ENCODE results near the gene PGLYRP2.

PGLYRP2 gene

GRCh38 chr19:15453906-15454860 is 25.1 kb downstream of the PGLYRP2 start:
- no peak for DNase-seq

- DNase-seq, result no peak
Measured at GRCh38 chr19:15453091-15453578, 26.2 kb downstream of the PGLYRP2 start.

DNA sequence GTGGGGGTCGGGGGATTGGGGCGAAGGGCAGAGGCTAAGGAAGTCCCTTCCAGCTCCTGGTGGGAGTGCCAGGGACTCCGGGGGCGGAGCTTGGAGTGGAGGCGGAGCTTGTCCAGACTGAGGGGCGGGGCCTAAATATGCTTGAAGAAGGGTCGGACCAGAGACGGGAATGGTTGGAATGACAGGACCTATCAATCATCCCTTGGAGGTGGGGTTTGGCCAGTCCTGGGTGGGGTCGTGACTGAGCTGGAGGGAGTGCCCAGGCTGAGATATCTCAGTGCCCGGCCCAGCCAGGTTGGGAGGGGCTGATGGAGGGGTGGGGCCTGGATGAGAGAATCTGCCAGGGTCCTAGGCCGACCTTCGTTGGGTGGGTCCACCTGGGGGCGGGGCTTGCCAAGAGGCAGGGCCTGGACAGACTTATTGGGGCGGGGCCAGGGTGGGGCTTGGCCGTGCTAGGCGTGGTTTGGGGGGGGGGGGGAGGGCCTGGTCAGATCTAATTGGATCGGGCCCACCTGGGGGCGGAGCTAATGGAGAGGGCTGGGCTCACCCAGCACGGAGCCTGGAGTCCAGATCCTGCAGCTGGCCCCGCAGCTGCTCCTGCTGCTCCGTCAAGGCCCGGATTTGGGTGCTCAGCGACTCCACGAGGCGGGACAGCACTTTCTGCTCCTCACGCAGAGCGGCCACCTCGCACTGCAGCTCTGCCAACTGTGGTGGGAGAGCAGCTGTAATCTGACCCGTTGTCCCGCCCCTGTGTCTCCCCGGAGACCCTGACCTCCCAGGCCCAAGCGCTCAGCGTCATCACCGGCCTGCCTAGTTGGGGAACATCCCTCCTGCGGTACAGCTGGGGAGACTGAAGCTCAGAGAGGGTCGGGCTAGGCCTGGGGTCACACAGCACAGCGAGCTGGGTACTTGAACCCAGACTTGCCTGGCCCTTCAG is 26.9 kb downstream of the PGLYRP2 start:
- DNase-seq, result no peak

DNA sequence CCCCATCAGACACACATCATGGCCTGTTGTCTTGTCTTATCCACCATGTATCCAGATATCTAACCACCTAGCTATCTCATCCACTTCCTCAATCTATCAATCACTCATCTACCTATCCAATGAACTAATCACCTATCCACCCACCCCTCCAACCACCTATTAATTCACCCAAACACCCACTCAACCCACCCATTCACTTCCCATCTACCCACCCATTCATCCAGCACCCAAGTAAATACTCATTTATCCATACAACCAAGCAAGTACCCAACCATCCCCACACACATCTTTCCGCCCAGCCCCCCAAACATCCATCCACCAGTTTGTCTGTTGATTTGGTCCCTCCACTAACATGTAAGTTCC is 28.8 kb downstream of the PGLYRP2 start:
- no peak for DNase-seq

DNA sequence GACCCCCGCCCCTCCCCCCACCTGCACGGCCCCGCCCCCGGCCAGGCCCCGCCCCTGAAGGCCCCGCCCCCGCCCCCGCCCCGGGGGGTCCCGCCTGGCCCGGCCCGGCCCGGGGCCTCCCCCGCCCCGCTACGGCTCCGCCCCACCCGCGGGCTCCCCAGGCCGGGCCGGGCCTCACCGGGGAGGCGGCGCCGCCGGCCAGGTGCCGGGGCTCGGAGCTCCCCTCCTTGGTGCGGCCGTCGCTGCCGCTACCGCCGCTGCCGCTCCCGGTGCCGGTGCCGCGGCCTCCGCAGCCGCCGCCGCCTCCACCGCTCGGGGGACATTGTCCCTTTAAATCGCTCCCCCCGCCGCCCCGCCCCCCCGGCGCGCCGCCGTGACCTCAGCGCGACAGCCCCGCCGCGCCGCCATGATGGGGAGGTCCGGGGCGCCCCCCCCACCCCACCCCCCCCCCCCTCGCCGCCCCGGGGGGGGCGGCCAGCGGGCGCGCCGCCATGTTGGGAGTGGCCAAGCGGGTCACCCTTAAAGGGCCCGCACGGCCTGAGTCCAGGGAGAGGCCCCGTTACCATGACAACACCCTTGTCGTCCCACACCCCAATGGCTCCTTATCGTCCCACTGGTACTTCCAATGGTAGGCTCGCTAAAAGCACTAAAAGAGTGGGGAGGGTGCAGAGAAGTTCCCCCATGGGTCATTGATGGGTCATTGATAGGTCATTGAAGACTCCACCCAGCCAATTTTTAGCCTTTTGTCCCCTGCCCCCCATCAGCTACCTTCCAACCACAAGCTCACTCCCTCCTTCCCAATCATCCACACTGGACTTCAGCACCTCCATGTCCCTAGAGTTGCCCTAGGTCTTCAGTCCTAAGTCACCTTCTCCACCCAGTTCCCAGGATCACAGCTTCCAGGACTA is 29.4 kb downstream of the PGLYRP2 start, which contains the start of gene WIZ:
TSS of gene WIZ (minus strand) at position 337 of the 908 bp plus-strand sequence. CDS start 1,649 bp downstream, outside the sequence.
- peak; percentile 77 for DNase-seq

DNA sequence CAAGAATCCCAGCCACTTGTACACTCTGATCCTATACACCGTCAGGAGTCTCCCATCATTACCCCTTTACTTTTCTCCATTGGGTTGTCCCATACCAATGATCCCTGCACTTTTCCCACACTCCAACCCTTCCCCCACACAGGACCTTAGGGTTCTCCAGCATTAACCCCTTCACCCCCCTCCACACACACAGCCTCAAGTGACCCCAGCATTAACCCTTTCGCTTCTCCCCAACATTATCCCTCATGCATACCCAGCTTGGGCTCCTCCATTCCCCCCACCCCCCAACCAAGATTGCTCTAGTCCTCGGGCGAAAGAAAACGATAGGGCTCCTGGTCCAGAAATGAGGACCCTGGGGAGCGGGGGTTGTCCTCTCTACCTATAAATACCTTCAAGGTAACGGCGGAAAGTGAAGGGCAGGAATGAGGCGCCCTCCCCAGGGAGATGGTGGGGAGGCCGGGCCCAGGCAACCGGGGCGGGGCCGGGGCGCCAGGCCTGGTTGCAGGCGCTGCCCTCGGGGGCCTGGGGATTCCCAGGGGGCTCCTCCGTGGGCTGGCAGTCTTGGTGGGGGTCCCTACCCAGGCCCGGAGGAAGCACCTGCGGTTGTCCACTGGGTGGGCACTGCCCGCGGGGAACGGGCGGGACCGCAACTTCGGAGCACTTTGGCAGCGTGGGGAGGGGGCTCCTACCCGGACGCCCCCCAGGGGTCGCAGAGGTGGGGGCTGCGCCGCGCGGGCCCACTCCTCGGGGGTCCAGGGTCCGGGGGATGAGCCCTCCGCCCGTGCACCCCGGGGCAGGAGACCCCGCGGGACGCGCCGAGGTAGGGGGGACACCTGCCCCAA is 30.3 kb downstream of the PGLYRP2 start:
- DNase-seq, result no peak

DNA sequence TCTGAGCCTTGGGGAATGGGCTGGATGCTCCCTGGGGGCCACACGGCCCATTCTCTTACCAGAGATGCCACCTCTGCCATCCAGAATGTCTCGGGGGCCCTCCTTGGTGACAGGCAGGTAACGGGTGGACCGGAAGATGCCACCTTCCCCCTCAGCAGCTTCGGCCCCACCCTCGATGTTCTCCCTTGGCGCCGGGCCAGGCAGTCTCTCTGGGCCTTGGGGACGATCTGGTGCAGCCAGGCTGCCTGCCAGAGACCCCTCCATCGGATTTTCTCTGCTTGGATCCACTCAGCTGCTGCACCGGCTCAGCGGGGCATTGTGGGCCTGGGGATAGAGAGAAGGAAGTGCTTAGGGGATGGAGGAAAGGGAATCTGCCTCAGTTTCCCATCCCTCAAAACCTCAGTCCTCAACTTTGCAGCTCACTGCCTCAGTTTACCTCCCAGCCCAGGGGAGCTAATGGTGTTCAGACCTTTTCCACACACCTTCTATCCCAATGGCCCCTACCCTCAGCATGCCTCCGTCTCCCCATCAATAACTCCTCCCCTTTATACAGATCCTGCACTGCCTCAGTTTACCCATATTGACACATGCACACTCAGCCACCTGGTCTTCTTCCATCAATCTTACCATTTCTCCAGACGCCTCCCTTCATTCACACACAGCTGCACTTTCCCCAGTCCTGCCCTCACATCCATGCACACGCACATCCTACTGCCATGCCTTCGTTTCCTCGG is 31.1 kb downstream of the PGLYRP2 start:
- DNase-seq, result no peak

DNA sequence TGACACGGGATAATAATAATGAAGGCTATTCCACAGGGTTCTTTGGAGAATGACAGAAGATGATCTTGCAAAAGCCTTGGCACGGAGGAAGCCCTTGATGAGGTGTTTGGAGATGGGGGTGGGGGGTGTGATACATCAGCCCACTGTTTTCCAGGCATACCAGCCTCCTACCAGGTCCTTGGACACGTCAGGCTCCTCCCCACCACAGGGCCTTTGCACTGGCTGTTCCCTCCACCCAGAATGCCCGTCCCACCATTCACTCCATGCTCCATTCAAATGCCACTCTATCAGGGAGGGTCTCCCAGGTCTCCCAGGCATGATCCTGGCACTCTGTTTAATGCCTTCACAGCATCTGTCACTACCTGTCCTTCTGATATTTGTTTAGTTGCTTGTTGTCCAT is 32.2 kb downstream of the PGLYRP2 start:
- no peak for DNase-seq

GRCh38 chr19:15445807-15446376 is 33.4 kb downstream of the PGLYRP2 start:
- no peak for DNase-seq

GRCh38 chr19:15445227-15445605 is 34.1 kb downstream of the PGLYRP2 start:
- no peak for DNase-seq

- no peak for DNase-seq
Measured at GRCh38 chr19:15444505-15445226, 34.6 kb downstream of the PGLYRP2 start.

GRCh38 chr19:15443838-15444237 is 35.5 kb downstream of the PGLYRP2 start:
- no peak for DNase-seq

DNA sequence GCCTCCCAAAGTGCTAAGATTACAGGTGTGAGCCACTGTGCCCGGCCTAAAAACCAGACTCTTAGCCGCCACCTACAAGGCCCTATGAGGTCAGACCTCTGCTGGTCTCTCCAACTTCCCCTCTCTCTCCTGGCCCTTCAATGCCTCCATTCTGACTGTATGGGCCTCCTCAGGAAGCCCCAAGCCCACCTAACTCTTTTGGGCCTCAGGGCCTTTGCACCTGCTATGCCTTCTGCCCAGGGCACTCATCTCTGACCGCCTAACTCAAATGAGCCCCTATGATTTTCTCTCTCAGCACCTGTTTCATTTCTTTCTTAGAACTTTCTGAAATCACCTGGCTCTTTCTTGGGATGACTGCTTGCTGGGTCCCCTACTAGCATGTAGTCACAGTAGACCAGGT is 36.0 kb downstream of the PGLYRP2 start:
- DNase-seq, result no peak

GRCh38 chr19:15442142-15442920 is 37.0 kb downstream of the PGLYRP2 start:
- DNase-seq, result no peak

- no peak for DNase-seq
Measured at GRCh38 chr19:15441317-15441716, 38.0 kb downstream of the PGLYRP2 start.

DNA sequence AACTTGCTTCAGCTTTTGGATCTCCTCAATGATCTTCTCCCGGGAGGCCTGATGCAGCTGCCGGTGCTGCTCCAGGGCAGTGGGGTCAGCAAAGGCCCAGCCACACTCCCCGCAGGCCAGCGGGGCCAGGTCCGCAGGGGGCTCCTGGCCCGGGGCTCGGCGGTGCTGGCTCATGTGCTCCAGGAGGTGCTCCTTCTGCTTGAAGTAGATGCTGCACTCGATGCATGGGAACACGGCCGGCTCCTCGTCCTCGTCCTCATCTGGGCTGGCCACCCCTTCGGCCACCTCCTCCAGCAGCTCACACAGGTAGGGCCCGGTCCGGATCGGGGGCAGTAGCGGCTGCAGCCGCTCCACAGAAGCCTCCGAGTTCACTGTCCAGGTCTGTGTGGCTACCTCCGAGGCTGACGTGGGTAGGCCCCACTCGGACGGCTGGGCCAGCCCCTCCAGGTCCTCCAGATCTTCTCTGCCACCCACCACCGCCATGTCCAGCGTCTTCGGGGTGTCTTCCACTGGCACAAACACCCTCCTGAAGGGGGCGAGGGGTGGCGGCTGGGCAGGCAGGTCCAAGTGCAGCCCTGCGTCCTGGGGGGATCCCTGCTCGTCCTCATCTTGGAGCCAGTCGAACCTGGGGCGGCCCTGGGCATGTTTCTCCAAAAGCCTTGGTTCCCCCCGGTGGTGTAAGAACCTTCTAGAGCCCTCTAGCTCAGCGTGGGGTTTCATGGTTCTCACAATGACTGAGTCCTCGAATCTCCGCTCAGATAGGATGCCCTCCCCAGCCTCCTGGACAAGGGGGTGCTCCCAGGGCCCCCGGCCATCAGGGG is 39.3 kb downstream of the PGLYRP2 start:
- DNase-seq, result no peak

DNA sequence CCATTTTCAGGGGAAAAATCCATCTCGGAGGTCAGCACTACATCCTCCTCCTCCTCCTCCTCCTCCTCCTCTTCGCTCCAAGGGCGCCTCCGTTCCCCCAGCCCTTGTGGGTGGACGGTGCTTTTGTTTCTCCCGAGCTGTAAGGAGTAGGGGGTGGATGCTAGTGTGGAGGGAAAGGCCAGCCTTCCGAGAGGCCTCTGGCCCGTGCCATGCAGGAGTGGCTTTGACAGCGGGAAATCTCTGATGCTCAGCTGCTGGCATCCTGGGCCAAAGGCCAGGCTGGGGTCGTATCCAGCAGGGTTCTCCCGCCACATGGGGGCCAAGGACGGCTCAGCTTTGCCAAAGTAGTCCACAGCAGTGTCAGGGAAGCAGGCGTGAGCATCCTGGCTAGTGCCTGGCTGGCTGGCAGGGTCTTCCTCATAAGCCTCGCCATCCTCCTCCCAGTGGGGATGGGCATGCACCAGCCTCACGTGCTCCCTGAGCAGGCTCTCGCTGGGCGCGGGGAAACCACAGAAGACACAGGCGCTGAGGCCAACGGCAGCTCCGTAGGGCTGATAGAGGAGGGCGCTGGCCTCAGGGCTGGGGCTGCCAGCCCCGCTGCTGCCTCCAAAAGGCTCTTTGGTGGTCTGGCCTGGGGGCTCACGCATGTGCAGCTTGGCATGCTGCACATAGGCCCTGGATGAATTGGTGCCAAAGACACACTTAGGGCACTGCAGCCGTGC is 40.1 kb downstream of the PGLYRP2 start:
- no peak for DNase-seq

Measured in activated CD4-positive, alpha-beta T cell treated with anti-CD3 and anti-CD28 coated beads, Interleukin-2, amount 50 U/mL, for 16 hours (primary cell).